ENCODE measurements around the gene FAM237A. TPM values are rescaled to one million over a fixed set of nuclear protein-coding genes. Genes with fewer than 3 reads are reported as not detected.

The FAM237A gene
- total and polyA plus RNA-seq, 2 of the 13 experiments (the other 11 are each of a cell fraction or from before 2014, with no cell fraction given): not detected

- TF ChIP-seq STAT5B (CRISPR knock-in tag; IDR thresholded peaks at IDR 0.05) (no peak), PHF8 (CRISPR knock-in tag; IDR thresholded peaks at IDR 0.05) (no peak), HNF4G (IDR thresholded peaks at IDR 0.05; ENCODE audit: borderline replicate concordance, low read depth, low read length) (no peak), HNF4G (CRISPR knock-in tag; IDR thresholded peaks at IDR 0.05; ENCODE audit: borderline replicate concordance, low read depth) (no peak), KLF16 (CRISPR knock-in tag; IDR thresholded peaks at IDR 0.05) (no peak), ZBTB7B (CRISPR knock-in tag; IDR thresholded peaks at IDR 0.05) (no peak), U2AF2 (IDR thresholded peaks at IDR 0.05; ENCODE audit: low read depth, low read length) (no peak)
Measured at GRCh38 chr2:206631340-206631739, 10.9 kb upstream of the FAM237A start (continued).

- Histone ChIP-seq H3K36me3 (replicated peaks in 1 of 2; ENCODE audit: control insufficient read depth in 1 of 2, insufficient read depth in 2 of 2, low read length in 2 of 2) (no peaks in the 10 kb centered on the region), H3K4me2 (ENCODE audit: low read depth, low read length) (no peak overlapping the region), H3K9me3 (ENCODE audit: low read length) (no peaks in the 10 kb centered on the region), H3K27ac (ENCODE audit: extremely low read length, insufficient read depth, low read length) (no peak overlapping the region), H4K20me1 (ENCODE audit: insufficient read depth, low read length) (no peaks in the 10 kb centered on the region), H3K79me2 (ENCODE audit: insufficient read depth, low read length) (no peaks in the 10 kb centered on the region), H2AFZ (ENCODE audit: low read length) (no peak overlapping the region), H3K4me1 (ENCODE audit: insufficient read depth, low read length) (no peaks in the 10 kb centered on the region), H3K27me3 (ENCODE audit: control insufficient read depth in 1 of 2, insufficient read depth in 2 of 2, low read length in 2 of 2) (no peaks in the 10 kb centered on the region), H3K4me3 (replicated peaks in 1 of 3; ENCODE audit: insufficient read depth in 1 of 3, low read depth in 2 of 3, low read length in 3 of 3) (no peak overlapping the region), H3K9ac (ENCODE audit: insufficient read depth, low read depth, low read length) (no peak overlapping the region)
- ChIA-PET POLR2A (no interaction called here), CTCF (ENCODE audit: low intra/inter-chr PET ratio, low total read pairs) (no interaction called here)
- FAIRE-seq (no peak), DNase-seq (ENCODE audit: low spot score) (no peak), ATAC-seq (no peak)
- in situ Hi-C loops (cut with HindIII; ENCODE audit: extremely low pct_ligation_motif_present, low pct_unique_long_range_greater_than_20kb) (no loop called here), intact Hi-C loops (cut with micrococcal nuclease; ENCODE audit: unreplicated experiment) (no loop called here)
- no TSS peak for BruUV-seq (replicated peaks)
- 0% methylated on average over 1 of the region's 1 CpG for WGBS (ENCODE audit: low lambda C conversion rate)
- no peak for TF ChIP-seq ZUFSP (CRISPR knock-in tag; IDR thresholded peaks at IDR 0.05; ENCODE audit: borderline replicate concordance)
- no peak for TF ChIP-seq ZNF674 (CRISPR knock-in tag; IDR thresholded peaks at IDR 0.05; ENCODE audit: low read depth)
- TF ChIP-seq REXO4 (CRISPR knock-in tag; IDR thresholded peaks at IDR 0.05; ENCODE audit: borderline replicate concordance): no peak
- no peak for TF ChIP-seq IRX3 (CRISPR knock-in tag; IDR thresholded peaks at IDR 0.05; ENCODE audit: borderline replicate concordance, low read depth)
- TF ChIP-seq MEIS2 (CRISPR knock-in tag; IDR thresholded peaks at IDR 0.05): no peak
- TF ChIP-seq EZH2 (conservative IDR thresholded peaks at IDR 0.05; ENCODE audit: low read depth, low read length): no peak
- no peak for TF ChIP-seq CSRNP1 (CRISPR knock-in tag; IDR thresholded peaks at IDR 0.05)
- no peak for TF ChIP-seq ZNF235 (CRISPR knock-in tag; IDR thresholded peaks at IDR 0.05; ENCODE audit: borderline replicate concordance)
- TF ChIP-seq DZIP1 (CRISPR knock-in tag; IDR thresholded peaks at IDR 0.05): no peak
- no peak for TF ChIP-seq ZNF75D (CRISPR knock-in tag; IDR thresholded peaks at IDR 0.05; ENCODE audit: borderline replicate concordance)
- no peak for TF ChIP-seq MTA3 (CRISPR knock-in tag; IDR thresholded peaks at IDR 0.05)
- no peak for TF ChIP-seq NRL (CRISPR knock-in tag; IDR thresholded peaks at IDR 0.05; ENCODE audit: borderline replicate concordance)
- no peak for TF ChIP-seq ESRRA (CRISPR knock-in tag; IDR thresholded peaks at IDR 0.05; ENCODE audit: low read depth)
Measured at GRCh38 chr2:206635015-206635414, 7.3 kb upstream of the FAM237A start.
